Suprapubic skin (tissue), 4 donors: ENCODE measurements around the gene RPS6KA4. TPM values are rescaled to one million over a fixed set of nuclear protein-coding genes. Genes with fewer than 3 reads are reported as not detected.

Experiments
- DNase-seq, 2 donors: peaks; one replicate each; pipeline ENCODE4 v3.0.0-alpha.2; 2019; ENCODE audit warnings: low spot score in 2 of 2
- H3K27ac ChIP-seq: fragments of 200-600 bp; sonication (generic); one replicate; pipeline ENCODE4 v1.5.1; 2019
- H3K27me3 ChIP-seq: fragments of 200-600 bp; sonication (generic); one replicate; pipeline ENCODE4 v1.5.1; 2019
- H3K36me3 ChIP-seq: fragments of 200-600 bp; sonication (generic); one replicate; pipeline ENCODE4 v1.5.1; 2019
- H3K4me1 ChIP-seq: fragments of 200-600 bp; sonication (generic); one replicate; pipeline ENCODE4 v1.5.1; 2019
- H3K4me3 ChIP-seq: fragments of 200-600 bp; sonication (generic); one replicate; pipeline ENCODE4 v1.5.1; 2019; ENCODE audit warnings: mild to moderate bottlenecking
- H3K9me3 ChIP-seq: fragments of 200-600 bp; sonication (generic); one replicate; pipeline ENCODE4 v1.5.1; 2019
- EP300 ChIP-seq: sonication (generic); formaldehyde crosslinking; IDR thresholded peaks from one replicate; pipeline ENCODE4 v1.6.1; 2017; ENCODE audit warnings: antibody characterized with exemption
- POLR2A ChIP-seq, 2 donors: fragments of 450-650 bp; IDR thresholded peaks; one replicate each; pipeline ENCODE4 v1.6.1; 2017; ENCODE audit warnings: antibody characterized with exemption in 2 of 2, mild to moderate bottlenecking in 2 of 2, moderate library complexity in 2 of 2
- POLR2AphosphoS5 ChIP-seq, 3 donors: sonication (generic); formaldehyde crosslinking; IDR thresholded peaks; one replicate each; pipeline ENCODE4 v1.6.1; 2017; ENCODE audit warnings: antibody characterized with exemption in 3 of 3
- WGBS: methylation state at CpG from one replicate; pipeline ENCODE4 v1.1.5; 2018; 5-methylcytosine and 5-hydroxymethylcytosine counted together
- total RNA-seq, 4 donors: library from RNA; depleted of rRNA; stranded (reverse); fragments of >200 nt; gene quantifications; one replicate each; pipeline ENCODE4 v1.1.0, GENCODE V29; 2016
- TF ChIP-seq, protein P1 (sequence below), 2 donors: fragments of 200-600 bp in 1 of 2; fragments of 450-650 bp in 1 of 2; sonication (generic) in 1 of 2; IDR thresholded peaks; one replicate each; pipeline ENCODE4 v1.5.1; 2016 to 2019; ENCODE audit warnings: antibody characterized with exemption in 2 of 2, mild to moderate bottlenecking in 1 of 2, moderate library complexity in 1 of 2

Gene RPS6KA4
- total RNA-seq, 4 donors from 2014 or later: 29.4 to 46.0 (median 39.6) TPM

DNA sequence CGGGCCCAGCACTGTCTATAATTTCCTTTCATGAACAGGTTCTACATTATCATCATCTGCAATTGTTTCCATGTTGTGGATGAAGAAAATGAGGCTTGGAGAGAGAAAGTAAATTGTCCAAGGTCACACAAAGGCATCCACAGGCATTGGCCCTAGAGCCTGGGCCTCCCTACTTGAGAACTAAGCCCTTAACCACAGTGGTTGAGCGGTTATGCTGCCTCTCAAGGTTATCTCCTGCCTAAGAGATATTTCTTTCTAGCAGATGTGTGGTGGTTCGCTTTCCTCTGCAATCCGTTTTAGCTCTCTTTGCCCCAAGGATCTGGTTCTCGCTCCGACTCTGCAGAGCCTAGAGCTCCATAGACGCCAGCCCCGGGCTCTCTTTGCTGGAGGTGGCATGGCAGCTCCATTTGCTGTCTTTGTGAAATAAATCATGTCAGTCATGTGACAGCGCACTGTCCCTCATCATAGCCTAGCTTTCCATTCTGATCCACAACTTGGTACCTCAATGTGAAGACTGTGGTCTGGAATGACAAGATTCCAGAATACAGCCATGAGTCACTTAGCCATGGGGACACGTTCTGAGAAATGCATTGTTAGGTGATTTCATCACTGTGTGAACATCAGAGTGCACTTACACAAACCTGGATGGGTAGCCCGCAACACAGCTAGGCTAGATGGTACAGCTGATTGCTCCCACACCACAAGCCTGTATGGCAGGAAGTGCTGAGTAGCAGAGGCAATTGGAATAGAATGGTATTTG is 27.2 kb downstream of the RPS6KA4 start:
- H3K36me3 ChIP-seq: no peaks in the 10 kb centered on the region
- DNase-seq: no peak
- no peak overlapping the region for H3K4me3 ChIP-seq
- 83% methylated on average over 10 of the region's 11 CpGs for WGBS
- H3K27ac ChIP-seq: no peak overlapping the region
- H3K27me3 ChIP-seq: no peaks in the 10 kb centered on the region
- TF ChIP-seq EP300: no peak
- no peak for TF ChIP-seq POLR2A (IDR thresholded peaks at IDR 0.05)
- no peak for TF ChIP-seq POLR2AphosphoS5 (IDR thresholded peaks at IDR 0.05)
- TF ChIP-seq, protein P1, sequence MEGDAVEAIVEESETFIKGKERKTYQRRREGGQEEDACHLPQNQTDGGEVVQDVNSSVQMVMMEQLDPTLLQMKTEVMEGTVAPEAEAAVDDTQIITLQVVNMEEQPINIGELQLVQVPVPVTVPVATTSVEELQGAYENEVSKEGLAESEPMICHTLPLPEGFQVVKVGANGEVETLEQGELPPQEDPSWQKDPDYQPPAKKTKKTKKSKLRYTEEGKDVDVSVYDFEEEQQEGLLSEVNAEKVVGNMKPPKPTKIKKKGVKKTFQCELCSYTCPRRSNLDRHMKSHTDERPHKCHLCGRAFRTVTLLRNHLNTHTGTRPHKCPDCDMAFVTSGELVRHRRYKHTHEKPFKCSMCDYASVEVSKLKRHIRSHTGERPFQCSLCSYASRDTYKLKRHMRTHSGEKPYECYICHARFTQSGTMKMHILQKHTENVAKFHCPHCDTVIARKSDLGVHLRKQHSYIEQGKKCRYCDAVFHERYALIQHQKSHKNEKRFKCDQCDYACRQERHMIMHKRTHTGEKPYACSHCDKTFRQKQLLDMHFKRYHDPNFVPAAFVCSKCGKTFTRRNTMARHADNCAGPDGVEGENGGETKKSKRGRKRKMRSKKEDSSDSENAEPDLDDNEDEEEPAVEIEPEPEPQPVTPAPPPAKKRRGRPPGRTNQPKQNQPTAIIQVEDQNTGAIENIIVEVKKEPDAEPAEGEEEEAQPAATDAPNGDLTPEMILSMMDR (IDR thresholded peaks at IDR 0.05): no peak
- H3K9me3 ChIP-seq: no peaks in the 10 kb centered on the region
- H3K4me1 ChIP-seq: peaks cover 8% of the 10 kb centered on the region

DNA sequence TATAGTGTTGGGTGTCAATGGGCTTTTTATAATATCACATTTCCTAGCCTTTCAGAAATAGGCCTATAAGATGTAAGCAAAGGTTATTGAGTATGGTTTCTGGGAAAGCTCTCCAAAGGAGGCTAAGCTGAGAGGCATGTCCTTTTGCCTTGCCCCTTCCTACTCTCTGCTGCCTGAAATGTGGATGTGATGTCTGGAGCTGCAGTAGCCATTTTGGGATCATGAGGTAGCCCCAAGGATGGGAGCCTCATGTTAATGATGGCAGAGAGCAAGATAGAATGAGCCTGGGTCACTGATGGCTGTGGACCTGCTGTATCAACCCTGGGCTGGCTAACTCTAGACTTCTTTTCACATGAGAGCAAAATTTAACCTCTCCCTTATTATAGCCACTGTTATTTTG is 29.0 kb downstream of the RPS6KA4 start:
- peaks cover 8% of the 10 kb centered on the region for H3K4me1 ChIP-seq
- H3K4me3 ChIP-seq: no peak overlapping the region
- H3K27ac ChIP-seq: no peak overlapping the region
- no peaks in the 10 kb centered on the region for H3K36me3 ChIP-seq
- TF ChIP-seq POLR2AphosphoS5 (IDR thresholded peaks at IDR 0.05): no peak
- TF ChIP-seq EP300: no peak
- DNase-seq: no peak
- H3K27me3 ChIP-seq: no peaks in the 10 kb centered on the region
- no peaks in the 10 kb centered on the region for H3K9me3 ChIP-seq

DNA sequence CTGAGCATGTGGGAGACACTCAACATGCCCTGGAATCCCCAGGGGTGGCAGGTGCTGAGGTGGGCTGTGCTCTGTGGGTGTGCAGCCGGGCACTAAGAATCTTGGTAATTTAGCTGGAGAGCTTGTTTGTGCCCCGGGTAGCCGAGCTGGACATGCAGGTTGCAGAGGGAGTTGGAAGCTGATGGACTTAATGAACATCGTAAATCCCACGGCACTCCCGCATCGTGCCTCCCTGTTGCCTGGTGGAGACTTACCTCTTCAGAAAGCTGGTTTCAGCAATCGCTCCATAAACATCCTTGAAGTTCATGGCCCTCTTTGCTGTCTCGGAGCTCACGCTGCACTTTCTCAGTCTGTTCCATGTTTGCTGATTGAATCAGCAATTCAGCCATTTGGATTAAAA is 29.9 kb downstream of the RPS6KA4 start:
- 66% methylated on average over 10 of the region's 10 CpGs for WGBS
- H3K9me3 ChIP-seq: no peaks in the 10 kb centered on the region
- no peak overlapping the region for H3K27ac ChIP-seq
- no peaks in the 10 kb centered on the region for H3K36me3 ChIP-seq
- H3K4me1 ChIP-seq: peaks cover 8% of the 10 kb centered on the region
- no peak for DNase-seq
- H3K27me3 ChIP-seq: no peaks in the 10 kb centered on the region
- H3K4me3 ChIP-seq: no peak overlapping the region
- TF ChIP-seq EP300 (no peak), POLR2A (IDR thresholded peaks at IDR 0.05) (no peak), POLR2AphosphoS5 (IDR thresholded peaks at IDR 0.05) (no peak)
- TF ChIP-seq, protein P1 (IDR thresholded peaks at IDR 0.05): no peak

GRCh38 chr11:64389851-64390250 is 30.9 kb downstream of the RPS6KA4 start:
- WGBS: 100% methylated on average over 2 of the region's 2 CpGs
- no peaks in the 10 kb centered on the region for H3K36me3 ChIP-seq
- DNase-seq: no peak
- H3K9me3 ChIP-seq: no peaks in the 10 kb centered on the region
- H3K4me1 ChIP-seq: peaks cover 8% of the 10 kb centered on the region
- TF ChIP-seq, protein P1 (IDR thresholded peaks at IDR 0.05): no peak
- TF ChIP-seq EP300 (no peak), POLR2AphosphoS5 (IDR thresholded peaks at IDR 0.05) (no peak), POLR2A (IDR thresholded peaks at IDR 0.05) (no peak)
- no peaks in the 10 kb centered on the region for H3K27me3 ChIP-seq
- H3K27ac ChIP-seq: no peak overlapping the region
- no peak overlapping the region for H3K4me3 ChIP-seq

DNA sequence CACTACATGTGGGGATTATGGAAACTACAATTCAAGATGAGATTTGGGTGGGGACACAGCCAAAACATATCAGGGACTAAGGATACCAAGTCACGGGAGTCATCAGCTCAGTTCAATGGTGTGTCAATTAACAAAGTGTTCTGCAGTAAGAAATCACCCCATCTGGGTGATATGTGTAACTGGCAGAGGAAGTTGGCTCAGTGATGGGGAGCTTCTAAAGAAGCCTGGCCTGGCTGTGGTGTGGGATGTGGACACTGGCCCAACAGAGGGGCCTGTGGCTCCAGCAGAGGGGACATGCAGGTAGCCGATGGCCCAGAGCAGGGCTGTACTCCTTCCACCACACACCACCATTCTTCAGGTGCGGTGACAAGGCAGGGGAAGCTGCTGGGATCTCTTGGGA is 31.6 kb downstream of the RPS6KA4 start:
- WGBS: 93% methylated on average over 3 of the region's 3 CpGs
- no peak for DNase-seq
- TF ChIP-seq POLR2A (IDR thresholded peaks at IDR 0.05): no peak
- TF ChIP-seq POLR2AphosphoS5 (IDR thresholded peaks at IDR 0.05): no peak
- no peak for TF ChIP-seq EP300
- TF ChIP-seq, protein P1 (IDR thresholded peaks at IDR 0.05): no peak

More for the DNA sequence above, 31.6 kb downstream of the RPS6KA4 start:
- H3K4me1 ChIP-seq: peaks cover 4% of the 10 kb centered on the region
- H3K27ac ChIP-seq: no peak overlapping the region
- no peaks in the 10 kb centered on the region for H3K36me3 ChIP-seq
- no peak overlapping the region for H3K4me3 ChIP-seq
- H3K27me3 ChIP-seq: no peaks in the 10 kb centered on the region
- no peaks in the 10 kb centered on the region for H3K9me3 ChIP-seq
